ENCODE data around the gene CCR5. TPM values are rescaled to one million over a fixed set of nuclear protein-coding genes. Genes with fewer than 3 reads are reported as not detected.

CCR5 gene
- total and polyA plus RNA-seq, 2 of the 8 experiments (the other 6 are each of a cell fraction or from before 2014, with no cell fraction given) = not detected

- TF ChIP-seq CHD7 (IDR thresholded peaks at IDR 0.05; ENCODE audit: insufficient replicate concordance, low read length) = no peak
- no peak for TF ChIP-seq SP2 (IDR thresholded peaks at IDR 0.05; ENCODE audit: low read length)
- TF ChIP-seq RNF2 (IDR thresholded peaks at IDR 0.05; ENCODE audit: borderline replicate concordance, low read depth, low read length, missing control alignments, poor library complexity, severe bottlenecking) = no peak
- no peak for TF ChIP-seq SAP30 (IDR thresholded peaks at IDR 0.05; ENCODE audit: insufficient read depth, insufficient replicate concordance, low read length)
- TF ChIP-seq CBX5 (IDR thresholded peaks at IDR 0.05; ENCODE audit: low read depth, low read length) = no peak
- TF ChIP-seq CREB1 (IDR thresholded peaks at IDR 0.05) = no peak
- no peak for TF ChIP-seq POLR2AphosphoS5 (IDR thresholded peaks at IDR 0.05; ENCODE audit: low read depth, low read length)
- no peak for TF ChIP-seq CTBP2 (IDR thresholded peaks at IDR 0.05; ENCODE audit: borderline replicate concordance, insufficient read depth, insufficient read length, low read length)
- TF ChIP-seq, protein P1, sequence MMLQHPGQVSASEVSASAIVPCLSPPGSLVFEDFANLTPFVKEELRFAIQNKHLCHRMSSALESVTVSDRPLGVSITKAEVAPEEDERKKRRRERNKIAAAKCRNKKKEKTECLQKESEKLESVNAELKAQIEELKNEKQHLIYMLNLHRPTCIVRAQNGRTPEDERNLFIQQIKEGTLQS (IDR thresholded peaks at IDR 0.05; ENCODE audit: insufficient read depth, low read depth, low read length) = no peak
- no peak for TF ChIP-seq CHD1 (IDR thresholded peaks at IDR 0.05; ENCODE audit: low read depth, low read length)
- no peak for TF ChIP-seq KDM5A (IDR thresholded peaks at IDR 0.05; ENCODE audit: low read length)
These were observed 50.2 kb downstream of the CCR5 start (continued) for GRCh38 chr3:46420931-46421330.
